Stimulated activated CD4-positive, alpha-beta T cell treated with anti-CD3 and anti-CD28 coated beads, Interleukin-1b, Interleukin-23, amount 100 ng/mL, for 4 hours (primary cell): ENCODE results near the gene DCDC2B.
A peak's percentile ranks its signal among the peaks of the same experiment; 100 is the strongest.

ENCODE experiments used
- DNase-seq, 2 donors: peaks; one replicate each; pipeline ENCODE4 v3.0.0-alpha.2; 2020; ENCODE audit warnings: low read depth in 2 of 2

Gene DCDC2B

DNA sequence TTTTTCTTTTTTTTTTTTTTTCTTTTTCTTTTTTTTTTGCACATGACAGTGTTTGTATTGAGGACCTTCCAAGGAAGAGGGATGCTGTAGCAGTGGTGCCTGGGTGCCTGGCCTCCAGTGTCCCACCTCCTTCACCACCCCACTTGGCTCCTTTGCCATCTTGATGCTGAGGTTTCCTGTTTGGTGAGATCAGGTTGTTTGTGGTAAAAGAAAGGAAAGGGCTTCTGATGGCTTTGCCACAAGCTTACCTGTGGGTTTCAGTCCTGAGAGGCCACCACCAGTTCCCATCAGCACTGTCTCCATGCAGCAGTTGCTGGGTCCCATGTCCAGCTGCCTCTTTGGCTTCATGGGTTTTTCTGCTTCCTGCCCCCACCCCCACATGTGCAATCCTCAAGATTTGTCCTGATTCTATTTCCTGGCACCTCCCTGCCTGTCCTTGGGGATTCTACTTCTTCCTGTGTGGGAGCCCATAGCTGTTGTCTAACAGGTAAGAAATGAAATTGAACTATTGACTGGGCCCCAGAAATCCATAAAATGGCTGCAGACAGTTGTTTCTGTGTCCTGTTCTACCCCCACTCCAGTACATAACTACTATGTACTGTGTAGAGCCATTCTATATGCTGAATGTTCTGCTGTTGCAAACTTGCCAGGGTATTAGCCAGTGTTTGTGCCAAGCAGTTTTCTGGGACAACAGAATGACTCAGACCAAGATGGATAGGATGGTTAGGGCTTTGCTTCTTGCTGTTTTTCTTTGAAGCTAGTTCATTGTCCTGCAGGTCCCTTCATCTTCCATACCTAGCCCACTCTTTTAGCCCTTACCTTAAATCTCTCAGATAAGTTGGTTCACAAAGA is 12.7 kb upstream of the DCDC2B start:
- no peak for DNase-seq

DNA sequence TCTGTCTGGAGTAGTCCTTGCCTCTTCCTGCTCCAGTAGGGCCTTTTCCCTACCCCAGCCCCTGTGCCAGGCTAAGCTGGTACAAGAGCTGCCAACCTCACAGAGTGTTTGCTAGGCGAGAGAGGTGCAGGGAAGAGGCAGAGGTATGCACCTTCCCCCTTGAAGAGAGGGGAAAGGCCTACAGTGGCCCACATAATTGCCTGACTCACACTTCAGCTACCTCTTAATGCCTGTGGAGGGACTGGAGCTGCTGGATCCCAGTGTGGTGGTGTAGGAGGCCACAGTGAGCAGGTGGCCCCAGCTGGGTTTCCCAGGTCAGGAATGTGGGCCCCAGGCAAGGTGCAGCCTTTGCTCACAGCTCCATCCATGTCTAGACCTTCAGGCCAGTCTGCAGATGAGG is 11.8 kb upstream of the DCDC2B start:
- DNase-seq, result no peak

DNA sequence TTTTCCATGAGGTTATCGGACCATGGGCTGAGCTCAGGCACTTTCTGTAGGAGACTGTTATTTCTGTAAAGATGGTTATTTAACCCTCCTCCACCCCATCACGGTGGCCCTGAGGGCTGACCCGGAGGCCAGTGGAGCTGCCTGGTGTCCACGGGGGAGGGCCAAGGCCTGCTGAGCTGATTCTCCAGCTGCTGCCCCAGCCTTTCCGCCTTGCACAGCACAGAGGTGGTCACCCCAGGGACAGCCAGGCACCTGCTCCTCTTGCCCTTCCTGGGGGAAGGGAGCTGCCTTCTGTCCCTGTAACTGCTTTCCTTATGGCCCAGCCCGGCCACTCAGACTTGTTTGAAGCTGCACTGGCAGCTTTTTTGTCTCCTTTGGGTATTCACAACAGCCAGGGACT is 11.1 kb upstream of the DCDC2B start:
- DNase-seq, result no peak

DNA sequence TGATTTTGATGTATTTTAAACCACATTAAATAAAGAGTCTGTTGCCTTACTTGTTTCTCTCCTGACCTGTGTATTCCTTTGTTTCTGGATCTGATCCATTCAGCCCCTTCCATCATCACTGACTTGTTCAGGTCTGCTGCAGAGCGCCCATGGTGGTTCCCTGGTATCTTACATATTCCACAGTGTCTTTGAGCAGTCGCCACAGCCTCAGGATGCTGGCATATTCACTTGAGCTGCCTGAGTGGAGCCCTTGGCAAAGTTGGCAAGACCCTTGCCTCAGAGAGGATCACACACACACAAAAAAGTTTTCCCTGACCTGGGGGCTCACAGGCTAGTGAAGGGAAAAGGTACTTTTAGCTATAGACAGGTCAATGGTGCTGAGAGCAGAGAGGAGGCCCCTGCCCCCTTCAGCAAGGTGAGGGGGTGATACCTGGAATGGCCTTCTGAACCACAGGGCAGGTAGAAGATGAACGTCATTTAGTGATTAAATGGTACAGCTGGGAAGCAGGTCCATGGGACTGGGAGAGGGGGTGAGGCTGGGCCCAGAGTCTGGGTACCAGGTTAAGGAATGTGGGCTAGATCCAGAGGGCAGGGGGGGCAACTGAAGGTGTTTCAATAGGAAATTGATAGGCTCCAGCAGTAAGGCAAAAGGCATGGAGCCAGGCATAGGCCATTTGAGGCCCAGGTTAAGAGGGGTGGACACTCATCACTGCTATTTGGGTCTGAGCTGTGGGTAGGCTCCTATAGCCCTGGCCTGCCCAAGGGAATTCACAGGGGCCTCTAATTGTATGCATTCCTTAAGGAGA is 10.4 kb upstream of the DCDC2B start:
- no peak for DNase-seq

DNA sequence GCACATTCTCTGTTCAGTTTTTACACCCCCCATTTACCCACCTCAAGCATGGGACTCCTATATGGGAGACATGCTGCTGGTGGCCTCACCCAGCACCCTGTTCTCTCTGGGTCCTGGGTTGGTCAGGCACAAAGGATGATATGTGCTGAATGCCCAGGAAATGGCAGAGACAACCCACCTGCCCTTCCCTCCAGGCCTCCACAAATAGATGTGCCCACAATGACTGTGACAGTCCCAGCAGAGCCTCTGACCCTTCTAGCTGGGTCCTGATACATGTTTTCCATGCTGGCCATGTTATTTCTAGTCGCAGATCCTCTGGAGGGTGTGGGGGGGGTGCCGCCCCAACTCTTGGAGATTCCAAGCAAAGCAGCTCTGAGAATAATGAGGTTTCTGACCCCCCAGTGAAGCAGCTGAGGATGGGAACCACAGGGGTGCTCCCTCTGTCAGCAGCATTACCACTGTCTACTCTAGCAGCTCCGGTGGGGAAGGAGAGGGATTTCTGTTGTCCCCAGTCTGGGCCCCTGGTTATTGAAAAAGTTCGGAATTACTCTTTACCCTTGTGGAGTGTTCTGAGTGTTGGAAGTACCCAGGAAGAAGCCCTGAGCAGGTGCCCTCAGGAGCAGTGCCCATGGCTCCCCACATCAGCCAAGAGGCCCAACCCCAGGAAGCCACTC is 9.7 kb upstream of the DCDC2B start:
- no peak for DNase-seq

DNA sequence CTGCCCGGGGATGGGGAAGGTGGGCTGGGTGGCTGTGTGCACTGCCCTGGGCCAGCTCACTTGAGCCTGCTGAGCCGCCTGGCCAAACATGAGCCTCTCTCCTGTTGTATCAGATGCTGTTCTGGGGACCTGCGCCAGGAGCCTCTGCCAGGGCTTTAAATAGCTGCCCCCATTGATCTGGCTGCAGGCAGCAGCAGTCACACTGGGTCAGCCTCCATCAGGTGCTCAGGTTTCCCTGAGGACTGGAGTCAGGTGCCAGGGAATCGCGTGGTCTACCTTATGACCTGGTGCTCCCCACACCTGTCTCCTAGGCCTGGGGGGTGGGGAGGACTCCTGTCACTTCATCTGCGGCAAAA is 9.2 kb upstream of the DCDC2B start:
- no peak for DNase-seq

DNA sequence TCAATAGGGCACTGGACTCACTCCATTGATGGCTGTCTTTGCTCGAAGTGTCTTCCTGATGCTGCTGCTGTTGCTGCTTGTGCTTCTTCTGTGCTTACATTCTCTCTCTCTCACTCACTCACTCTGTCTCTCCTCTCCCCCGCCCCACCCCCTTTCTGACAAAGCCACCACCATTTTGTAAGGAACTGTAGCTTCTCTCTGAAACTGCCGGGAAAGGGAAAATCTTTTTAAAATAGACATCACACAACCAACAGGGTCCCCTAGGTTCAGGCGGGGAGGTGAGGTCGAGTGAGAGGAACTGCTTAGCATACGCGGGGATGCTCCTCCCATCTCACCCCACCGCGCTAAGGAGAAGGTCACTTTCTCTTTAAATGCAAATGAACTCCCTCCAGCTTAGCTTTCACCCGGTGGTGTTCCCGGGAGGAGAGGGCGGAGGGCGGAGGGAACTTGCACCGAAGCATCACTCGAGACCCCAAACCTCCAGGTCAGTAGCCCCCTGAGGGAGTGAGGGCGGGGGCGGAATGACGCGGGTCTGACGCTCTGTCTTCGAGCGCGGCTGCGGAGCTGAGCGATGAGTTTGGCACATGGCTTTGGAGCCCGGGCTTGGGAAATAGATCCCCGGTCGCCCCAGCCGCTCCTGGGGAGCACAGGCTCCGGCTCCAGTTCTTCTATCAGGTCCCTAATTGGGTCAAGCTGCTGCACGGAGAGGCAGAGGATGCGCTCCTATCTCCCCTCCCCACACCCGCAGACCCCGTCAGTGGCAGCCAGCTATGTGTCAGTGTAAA is 8.5 kb upstream of the DCDC2B start, which contains the start of gene CCDC28B:
TSS of gene CCDC28B (plus strand) at position 370 of the 785 bp plus-strand sequence. CDS start 1,341 bp downstream, outside the sequence.
- DNase-seq, result peak; percentile 11 to 41

DNA sequence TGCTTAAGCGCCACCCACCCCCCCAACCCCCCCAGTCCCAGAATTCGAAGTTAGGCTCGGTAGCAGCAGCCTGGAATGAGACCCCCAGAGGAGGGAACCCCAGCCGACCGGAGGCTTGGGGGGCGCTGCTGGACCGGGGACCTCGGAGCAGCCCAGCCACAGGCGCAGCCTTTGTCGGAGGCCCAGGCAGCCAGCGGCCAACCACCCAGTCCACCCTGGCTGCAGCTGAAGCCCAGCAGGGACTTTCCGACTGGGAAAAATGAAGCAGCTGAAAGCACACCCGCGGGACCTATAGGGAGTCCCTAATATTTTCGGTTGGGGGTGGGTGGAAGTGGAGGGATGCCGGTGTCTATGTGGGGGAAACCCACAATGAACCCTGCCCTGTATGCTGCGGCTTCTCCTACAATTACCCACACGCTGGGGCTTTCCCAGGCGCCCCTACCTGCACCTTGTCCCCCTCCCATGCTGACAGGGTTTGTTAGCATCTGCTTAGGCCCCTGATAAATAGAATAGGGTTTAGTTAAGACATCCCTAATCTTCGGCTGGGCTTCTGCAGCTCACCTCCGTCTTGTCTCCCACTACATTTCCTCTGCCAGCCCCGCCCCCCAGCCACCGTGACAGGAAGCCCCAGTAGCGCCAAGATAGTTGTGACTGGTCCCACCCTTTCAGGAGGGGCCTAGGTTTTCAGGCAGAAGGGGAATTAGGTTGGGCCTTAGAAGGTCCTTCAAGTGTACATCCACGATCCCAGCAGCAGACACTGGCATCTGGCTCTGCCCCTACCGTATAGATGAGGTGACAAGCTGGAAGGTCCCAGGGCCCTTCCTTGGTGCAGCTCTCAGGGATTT is 7.7 kb upstream of the DCDC2B start:
- DNase-seq, result peak; percentile 46 to 69

DNA sequence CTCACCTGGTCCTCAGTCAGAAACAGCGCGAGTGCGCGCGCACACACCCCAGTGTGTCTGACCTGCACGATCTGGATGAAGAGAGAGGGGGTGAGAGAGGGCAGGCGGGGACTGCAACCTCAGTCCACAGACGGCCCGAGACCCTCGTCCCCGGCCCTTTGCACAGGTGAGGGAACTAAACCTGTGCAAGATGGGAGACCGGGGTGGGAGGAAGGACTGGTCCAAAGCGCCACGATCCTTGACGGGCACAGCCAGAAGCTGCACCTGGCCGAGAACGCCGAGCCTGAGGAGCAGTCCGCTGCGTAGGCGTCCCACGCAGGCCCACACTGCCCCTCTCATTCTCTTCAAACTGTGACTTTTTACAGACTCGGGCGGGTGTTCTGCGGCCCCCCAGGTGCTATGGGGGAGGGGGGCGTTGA is 3.9 kb upstream of the DCDC2B start:
- DNase-seq, result no peak

DNA sequence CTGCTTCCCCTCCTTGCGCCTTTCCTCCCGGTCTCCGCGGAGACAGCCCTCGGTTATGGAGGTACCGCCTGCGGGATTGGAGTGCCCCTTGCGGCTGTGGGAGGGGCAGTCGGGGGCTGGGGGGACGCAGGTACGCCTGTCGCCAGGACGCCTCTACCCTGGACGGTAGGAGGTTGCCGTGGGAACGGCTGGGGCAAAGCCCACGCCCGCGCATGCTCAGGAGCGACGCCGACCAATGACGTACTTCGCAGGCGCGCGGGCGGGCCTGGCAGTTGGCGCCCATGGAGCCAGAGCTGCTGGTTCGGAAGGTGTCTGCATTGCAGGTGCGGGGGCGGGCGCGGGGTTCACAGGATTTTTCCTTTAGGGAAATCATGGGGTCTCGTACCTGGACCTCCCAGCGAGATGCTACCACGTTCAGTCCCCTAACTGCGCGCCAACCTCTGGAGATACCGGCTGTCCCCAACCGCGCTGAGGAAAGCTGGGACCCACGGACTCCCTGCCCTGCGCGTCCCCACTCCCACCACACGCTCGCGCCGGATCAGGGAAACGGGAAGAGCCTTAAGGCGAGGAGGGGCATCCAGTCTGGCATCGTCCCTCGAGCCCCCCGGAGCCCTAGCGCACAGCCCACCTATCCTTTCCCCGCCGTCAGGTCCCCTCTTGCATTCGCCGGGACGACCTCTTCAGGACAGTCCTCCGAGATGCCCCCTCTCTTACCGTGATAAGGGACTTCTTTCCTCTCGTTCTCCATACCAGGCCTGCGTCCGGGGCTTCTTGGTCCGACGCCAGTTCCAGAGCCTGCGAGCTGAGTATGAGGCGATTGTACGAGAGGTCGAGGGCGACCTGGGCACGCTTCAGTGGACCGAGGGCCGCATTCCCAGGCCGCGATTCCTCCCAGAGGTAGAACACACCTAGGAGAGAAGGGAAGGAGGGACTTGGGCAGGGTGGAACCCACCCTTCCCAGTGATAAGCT is 3.2 kb upstream of the DCDC2B start, which contains the start of gene IQCC:
TSS of gene IQCC (plus strand) at position 271 of the 970 bp plus-strand sequence. CDS start at position 282, 11 bp downstream.
- peak; percentile 76 to 80 for DNase-seq

DNA sequence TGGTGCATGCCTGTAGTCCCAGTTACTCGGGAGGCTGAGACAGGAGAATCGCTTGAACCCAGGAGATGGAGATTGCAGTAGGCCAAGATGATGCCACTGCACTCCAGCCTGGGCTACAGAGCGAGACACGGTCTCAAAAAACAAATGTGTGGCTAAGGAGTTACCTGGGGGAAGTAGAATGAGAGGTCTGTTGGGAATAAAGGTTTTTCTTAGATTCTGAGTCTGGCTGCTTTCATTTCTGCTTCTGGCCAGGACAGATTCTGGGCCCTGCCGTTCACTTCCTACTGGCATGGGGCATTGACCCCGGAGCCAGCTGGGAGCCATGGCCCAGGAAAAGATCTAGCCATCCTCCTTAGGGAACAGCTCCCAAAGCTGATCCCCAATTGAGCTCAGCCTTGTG is 420 bp upstream of the DCDC2B start:
- no peak for DNase-seq

DNA sequence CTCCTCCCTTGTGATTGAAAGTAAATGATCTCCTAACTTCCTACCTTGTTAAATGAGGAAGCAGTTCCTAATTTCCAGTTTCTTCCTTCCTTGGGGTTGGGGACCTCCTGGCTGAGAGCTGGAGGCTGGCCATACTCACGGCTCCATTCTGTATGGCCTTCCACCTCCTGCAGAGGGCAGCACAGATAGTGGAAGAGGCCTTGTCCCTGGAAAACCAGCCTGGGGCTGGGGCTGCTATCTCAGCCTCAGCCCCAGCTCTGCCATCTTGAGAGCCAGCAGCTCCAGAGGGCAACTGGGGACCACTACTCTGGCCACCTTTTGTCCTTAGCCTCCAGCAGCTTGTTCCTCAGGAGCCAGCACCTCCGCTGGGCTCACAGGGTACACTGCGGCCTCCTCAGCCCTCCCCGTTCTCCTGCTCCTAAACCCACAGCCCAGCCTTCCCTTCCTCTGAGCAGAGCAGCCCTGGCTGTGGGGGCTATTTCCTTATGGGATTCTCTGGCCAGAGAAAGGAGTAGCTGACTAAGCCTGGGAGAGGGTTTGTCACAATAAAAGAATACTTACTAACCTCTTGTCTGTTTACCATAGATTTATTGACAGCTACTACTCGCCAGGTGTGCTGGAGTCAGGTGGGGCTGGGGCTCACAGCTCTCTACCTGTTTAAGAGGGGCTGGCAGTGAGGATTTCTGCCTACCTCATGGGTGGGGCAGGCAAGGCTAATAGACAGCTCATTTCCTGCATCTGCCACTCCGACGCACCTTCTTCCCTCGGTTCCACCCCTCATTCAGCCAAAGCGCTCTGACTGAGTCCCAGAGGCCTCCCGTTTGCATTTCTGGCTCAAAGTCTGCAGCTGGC is 7.0 kb downstream of the DCDC2B start:
- DNase-seq, result peak; percentile 45 to 51

DNA sequence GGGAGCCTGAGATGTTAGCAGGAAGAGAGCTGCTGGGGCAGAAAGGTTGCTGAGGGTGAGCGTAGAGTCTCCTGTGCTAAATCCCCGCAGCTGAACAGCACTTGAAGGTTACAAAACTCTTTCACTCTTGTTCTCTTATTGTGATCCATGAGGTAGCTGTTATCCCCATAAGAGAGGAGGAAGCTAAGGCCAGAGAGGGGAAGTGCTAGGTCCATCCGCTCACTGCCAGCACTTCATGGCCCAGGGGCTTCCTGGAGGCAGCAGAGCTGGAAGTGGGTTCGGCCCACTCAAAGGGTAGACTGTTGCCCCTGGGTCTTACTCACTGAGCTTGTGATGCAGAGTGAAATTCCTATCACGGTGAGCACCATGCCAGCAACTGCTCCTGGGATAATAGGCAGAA is 7.7 kb downstream of the DCDC2B start:
- DNase-seq, result no peak

DNA sequence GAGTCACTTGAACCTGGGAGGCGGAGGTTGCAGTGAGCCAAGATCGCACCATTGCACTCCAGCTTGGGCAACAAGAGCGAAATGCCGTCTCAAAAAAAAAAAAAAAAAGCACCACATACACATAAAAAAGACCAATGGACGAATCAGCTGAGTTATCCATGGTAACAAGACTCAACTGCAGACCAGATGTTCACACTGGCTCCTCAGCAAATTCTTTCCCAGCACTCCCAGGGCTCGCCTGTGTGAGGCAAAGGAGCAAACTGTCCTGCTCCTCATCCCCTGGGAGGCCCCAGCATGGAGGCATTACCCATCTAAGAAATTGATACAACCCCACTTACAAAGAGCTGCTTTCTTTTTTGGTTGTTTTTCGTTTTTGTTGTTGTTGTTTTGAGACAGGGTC is 10.1 kb downstream of the DCDC2B start:
- DNase-seq, result no peak

DNA sequence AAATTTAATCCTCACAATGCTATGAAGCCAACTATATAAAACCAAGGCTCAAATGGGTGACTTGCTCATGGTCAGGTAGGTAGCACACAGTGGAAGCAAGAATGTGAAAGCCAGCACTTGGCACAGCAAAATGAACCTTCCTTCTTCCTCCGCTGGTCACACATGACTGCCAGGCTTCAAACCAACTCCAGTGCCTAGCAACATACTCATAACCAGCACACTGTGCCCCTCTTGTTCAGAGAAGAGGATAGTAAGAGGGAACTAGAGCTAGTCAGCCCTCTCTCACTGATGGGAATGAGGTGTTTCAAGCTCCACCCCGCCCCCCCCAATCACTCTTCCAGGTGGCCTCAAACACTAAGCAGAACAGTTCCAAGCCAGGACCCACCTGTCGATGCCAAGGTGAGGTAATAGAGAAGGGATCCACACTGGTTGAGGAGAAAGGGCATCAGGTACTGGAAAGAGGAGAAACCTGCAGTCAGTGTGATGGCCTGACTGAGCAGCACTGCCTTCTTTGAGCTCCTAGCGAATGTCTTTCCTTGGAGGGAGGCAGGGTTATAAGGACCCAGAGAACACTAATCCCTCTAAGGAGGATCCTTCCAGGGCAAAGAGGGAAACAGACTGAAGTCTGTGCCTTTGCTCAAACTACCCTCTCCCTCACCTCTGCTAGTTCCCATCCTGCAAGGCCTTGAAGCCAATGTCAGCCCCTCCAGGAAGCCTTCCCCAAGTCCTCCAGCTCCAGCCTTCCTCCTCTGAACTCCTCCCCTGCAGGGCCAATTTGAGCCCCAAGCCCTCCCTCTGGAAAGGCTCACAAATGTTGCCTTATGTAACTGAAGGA is 12.1 kb downstream of the DCDC2B start:
- no peak for DNase-seq

DNA sequence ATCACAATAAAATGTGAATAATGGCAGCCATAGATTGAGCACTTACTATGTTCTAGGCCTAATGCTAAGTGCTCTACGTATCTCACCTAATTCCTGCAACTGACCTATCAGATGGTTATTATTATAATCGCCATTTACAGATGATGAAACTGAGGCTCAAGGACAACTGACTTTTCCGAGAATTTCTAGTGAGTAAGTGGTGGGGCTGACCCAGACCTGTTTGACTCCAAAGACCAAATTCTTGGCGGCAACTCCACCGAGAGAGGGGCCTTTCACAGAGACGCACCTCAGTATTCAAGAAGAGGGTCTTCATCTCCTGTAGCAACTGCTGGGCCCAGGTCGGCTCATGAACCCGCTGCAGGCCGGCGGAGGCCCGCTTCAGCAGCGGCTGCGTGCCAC is 12.7 kb downstream of the DCDC2B start:
- no peak for DNase-seq

DNA sequence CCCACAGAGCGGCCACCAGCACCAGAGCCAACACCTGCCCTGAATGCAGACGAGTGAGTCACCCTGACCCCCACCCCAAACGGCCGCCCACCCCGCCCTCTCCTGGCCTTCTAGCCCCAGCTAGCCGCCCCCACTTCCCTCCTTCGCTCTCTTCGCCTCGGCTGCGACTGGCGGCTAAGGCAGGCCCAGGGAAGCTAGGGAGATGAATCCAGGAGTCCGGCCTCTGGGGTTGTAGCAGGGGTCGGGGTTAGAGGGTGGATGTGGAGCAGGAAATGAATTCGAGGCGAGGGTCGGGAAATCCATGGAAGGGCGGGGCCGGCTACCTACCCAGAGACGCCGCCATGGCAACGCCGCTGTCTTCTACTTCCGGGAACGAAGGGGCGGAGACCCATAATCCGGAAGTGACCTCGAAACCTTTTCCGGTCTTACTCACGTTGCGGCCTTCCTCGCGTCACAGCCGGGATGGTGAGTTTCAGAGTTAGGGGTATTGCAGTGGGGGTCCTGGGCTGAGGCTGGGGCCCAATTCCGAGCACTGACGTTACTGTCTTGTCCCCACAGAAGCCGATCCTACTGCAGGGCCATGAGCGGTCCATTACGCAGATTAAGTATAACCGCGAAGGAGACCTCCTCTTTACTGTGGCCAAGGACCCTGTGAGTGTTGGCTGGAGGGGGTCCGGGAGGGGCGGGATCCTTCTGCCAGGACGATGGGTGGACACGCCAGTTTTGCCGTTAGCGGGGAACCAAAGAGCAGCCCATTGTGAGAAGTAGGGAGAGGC is 13.3 kb downstream of the DCDC2B start, which contains the start of the genes EIF3I and TMEM234:
TSS of gene EIF3I (plus strand) at position 428 of the 776 bp plus-strand sequence. CDS start at position 463, 35 bp downstream.
TSS of gene TMEM234 (minus strand) at position 374 of the 776 bp plus-strand sequence. CDS start at position 343, 31 bp downstream.
- peak; percentile 78 to 83 for DNase-seq
